ENCODE data around the gene ADGRE3. TPM values are rescaled to one million over a fixed set of nuclear protein-coding genes. Genes with fewer than 3 reads are reported as not detected.

The ADGRE3 gene
- total and polyA plus RNA-seq, 2 of the 4 experiments (the other 2 are of a cell fraction), result not detected

- Histone ChIP-seq H2BK5ac (ENCODE audit: low read depth, low read length, poor library complexity, severe bottlenecking) (no peak overlapping the region), H3K9ac (ENCODE audit: low read depth, low read length) (no peak overlapping the region), H2AK9ac (replicated peaks; ENCODE audit: low read depth, low read length, poor library complexity) (no peak overlapping the region), H3K27ac (ENCODE audit: insufficient read depth, low read length) (no peak overlapping the region), H2BK120ac (ENCODE audit: low read depth, low read length) (no peak overlapping the region), H4K5ac (ENCODE audit: low read depth, low read length) (no peak overlapping the region), H3K18ac (ENCODE audit: low read depth, low read length) (no peak overlapping the region), H3K79me1 (ENCODE audit: low read depth in 1 of 2, low read length in 2 of 2) (no peaks in the 10 kb centered on the region), H3K23ac (ENCODE audit: low read depth, low read length) (no peak overlapping the region), H3K4me1 (ENCODE audit: control insufficient read depth, insufficient read depth, low read length) (no peaks in the 10 kb centered on the region), H2BK20ac (ENCODE audit: low read depth, low read length) (no peak overlapping the region), H3K4ac (ENCODE audit: low read depth, low read length) (no peak overlapping the region), H4K20me1 (ENCODE audit: insufficient read depth, low read length) (no peaks in the 10 kb centered on the region), H3K9me1 (ENCODE audit: insufficient read depth, low read length) (no peaks in the 10 kb centered on the region), H3K9me3 (ENCODE audit: control insufficient read depth, insufficient read depth, low read length) (no peaks in the 10 kb centered on the region), H2AK5ac (ENCODE audit: low read depth, low read length) (no peak overlapping the region), H4K91ac (ENCODE audit: insufficient read depth, low read depth, low read length) (no peak overlapping the region), H2BK15ac (ENCODE audit: low read depth, low read length) (no peak overlapping the region), H3K4me3 (ENCODE audit: insufficient read depth, low read depth, low read length) (no peak overlapping the region), H3K14ac (replicated peaks; ENCODE audit: low read depth, low read length) (no peak overlapping the region), H4K8ac (ENCODE audit: low read depth in 2 of 2, low read length in 2 of 2) (no peak overlapping the region), H3K27me3 (ENCODE audit: control insufficient read depth, insufficient read depth, low read length) (no peaks in the 10 kb centered on the region), H3K36me3 (ENCODE audit: control insufficient read depth, insufficient read depth, low read length) (no peaks in the 10 kb centered on the region), H2AFZ (replicated peaks; ENCODE audit: low read length, poor library complexity) (no peak overlapping the region), H3K56ac (ENCODE audit: extremely low read depth, insufficient read depth, low read length) (no peak overlapping the region; the same call in 1 of the 2 replicates), H3K4me2 (ENCODE audit: low read depth, low read length) (no peak overlapping the region)
- POLR2A ChIA-PET (ENCODE audit: unreplicated experiment), result no interaction called here
- BruUV-seq (replicated peaks), result no TSS peak
- no CpG with 5 or more reads among the region's 3 CpGs for WGBS, 2 experiments (ENCODE audit: extremely low coverage in 2 of 2, insufficient read length in 1 of 2)
- in situ Hi-C loops (cut with MboI; ENCODE audit: low sequenced_read_pairs) (no loop called here), dilution Hi-C loops (cut with HindIII; ENCODE audit: low sequenced_read_pairs, unreplicated experiment) (no loop called here), intact Hi-C loops (cut with micrococcal nuclease) (no loop called here)
- CTCF ChIA-PET, result no interaction called here
- ATAC-seq (ENCODE audit: low read depth) (no peak), DNase-seq (no peak)
- no peak for TF ChIP-seq FOS (IDR thresholded peaks at IDR 0.05; ENCODE audit: low read depth, low read length)
- TF ChIP-seq MAFK (IDR thresholded peaks at IDR 0.05; ENCODE audit: low read depth, low read length), result no peak
- no peak for TF ChIP-seq CTCF (conservative IDR thresholded peaks at IDR 0.05; ENCODE audit: low read depth, low read length)
- TF ChIP-seq CEBPB (IDR thresholded peaks at IDR 0.05; ENCODE audit: low read depth, low read length), result no peak
Observed at GRCh38 chr19:14683439-14683838, 8.8 kb upstream of the ADGRE3 start.
